ENCODE data around the gene SLC66A2.

DNA sequence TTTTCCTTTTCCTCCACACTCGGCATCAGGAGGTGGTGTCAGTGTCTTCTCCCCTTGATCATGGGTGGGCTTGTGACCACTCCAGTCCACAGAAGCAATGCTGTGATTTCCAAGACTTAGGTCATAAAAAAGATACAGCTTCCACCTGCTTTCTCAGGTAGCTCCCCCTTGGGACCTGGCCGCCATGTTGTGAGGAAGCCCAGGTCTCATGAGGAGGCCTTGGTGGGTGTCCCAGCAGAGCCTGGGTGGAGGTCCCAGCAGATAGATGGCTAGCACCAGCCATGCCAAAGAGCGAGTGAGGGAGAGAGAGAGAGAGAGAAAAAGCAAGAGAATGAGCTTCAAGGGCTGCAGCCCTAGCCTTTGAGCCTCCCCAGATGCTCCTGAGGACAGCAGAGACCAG, 16.0 kb downstream of the SLC66A2 start:
- no peak for TF ChIP-seq POLR2A (IDR thresholded peaks at IDR 0.05; ENCODE audit: low read depth)
- TF ChIP-seq, protein P1, sequence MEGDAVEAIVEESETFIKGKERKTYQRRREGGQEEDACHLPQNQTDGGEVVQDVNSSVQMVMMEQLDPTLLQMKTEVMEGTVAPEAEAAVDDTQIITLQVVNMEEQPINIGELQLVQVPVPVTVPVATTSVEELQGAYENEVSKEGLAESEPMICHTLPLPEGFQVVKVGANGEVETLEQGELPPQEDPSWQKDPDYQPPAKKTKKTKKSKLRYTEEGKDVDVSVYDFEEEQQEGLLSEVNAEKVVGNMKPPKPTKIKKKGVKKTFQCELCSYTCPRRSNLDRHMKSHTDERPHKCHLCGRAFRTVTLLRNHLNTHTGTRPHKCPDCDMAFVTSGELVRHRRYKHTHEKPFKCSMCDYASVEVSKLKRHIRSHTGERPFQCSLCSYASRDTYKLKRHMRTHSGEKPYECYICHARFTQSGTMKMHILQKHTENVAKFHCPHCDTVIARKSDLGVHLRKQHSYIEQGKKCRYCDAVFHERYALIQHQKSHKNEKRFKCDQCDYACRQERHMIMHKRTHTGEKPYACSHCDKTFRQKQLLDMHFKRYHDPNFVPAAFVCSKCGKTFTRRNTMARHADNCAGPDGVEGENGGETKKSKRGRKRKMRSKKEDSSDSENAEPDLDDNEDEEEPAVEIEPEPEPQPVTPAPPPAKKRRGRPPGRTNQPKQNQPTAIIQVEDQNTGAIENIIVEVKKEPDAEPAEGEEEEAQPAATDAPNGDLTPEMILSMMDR (IDR thresholded peaks at IDR 0.05), result no peak
- TF ChIP-seq EP300 (IDR thresholded peaks at IDR 0.05), result no peak
- TF ChIP-seq POLR2AphosphoS5 (IDR thresholded peaks at IDR 0.05), result no peak

Measured in esophagus muscularis mucosa (tissue), 4 donors.